ENCODE data around the gene FOXJ2. TPM values are rescaled to one million over a fixed set of nuclear protein-coding genes. Genes with fewer than 3 reads are reported as not detected.

Gene FOXJ2
- total RNA-seq, 1 donor from 2014 or later, result 6.8 TPM

GRCh38 chr12:8018666-8019581 is 13.6 kb upstream of the FOXJ2 start:
- peak overlapping the region; percentile 90 for H3K4me2 ChIP-seq
- no peak overlapping the region for H3K27ac Mint-ChIP-seq
- H3K4me3 ChIP-seq, result peak overlapping the region; percentile 62
- peaks cover 4% of the 10 kb centered on the region for H3K4me1 ChIP-seq
- peak; percentile 88 for DNase-seq (ENCODE audit: low spot score)
- H3K9me3 ChIP-seq (ENCODE audit: low read depth), result no peaks in the 10 kb centered on the region
- peak overlapping the region; percentile 88 for H2AFZ ChIP-seq (replicated peaks)
- H4K20me1 ChIP-seq (ENCODE audit: low read depth), result no peaks in the 10 kb centered on the region
- H3K9ac ChIP-seq, result no peak overlapping the region
- no peak overlapping the region for H3K27ac ChIP-seq
- peak overlapping the region; percentile 80 for H3K4me3 Mint-ChIP-seq
- no peaks in the 10 kb centered on the region for H3K36me3 ChIP-seq
- peaks cover 2% of the 10 kb centered on the region for H3K4me1 Mint-ChIP-seq
- no peaks in the 10 kb centered on the region for H3K36me3 Mint-ChIP-seq
- no peaks in the 10 kb centered on the region for H3K9me3 Mint-ChIP-seq
- H3K27me3 ChIP-seq, result peaks cover 28% of the 10 kb centered on the region
- H3F3A ChIP-seq (ENCODE audit: low read depth), result peaks cover 18% of the 10 kb centered on the region
- peaks cover 8% of the 10 kb centered on the region for H3K79me2 ChIP-seq (ENCODE audit: low read depth)
- peaks cover 13% of the 10 kb centered on the region for H3K27me3 Mint-ChIP-seq (ENCODE audit: insufficient read depth, low read depth)
- TF ChIP-seq, protein P1, sequence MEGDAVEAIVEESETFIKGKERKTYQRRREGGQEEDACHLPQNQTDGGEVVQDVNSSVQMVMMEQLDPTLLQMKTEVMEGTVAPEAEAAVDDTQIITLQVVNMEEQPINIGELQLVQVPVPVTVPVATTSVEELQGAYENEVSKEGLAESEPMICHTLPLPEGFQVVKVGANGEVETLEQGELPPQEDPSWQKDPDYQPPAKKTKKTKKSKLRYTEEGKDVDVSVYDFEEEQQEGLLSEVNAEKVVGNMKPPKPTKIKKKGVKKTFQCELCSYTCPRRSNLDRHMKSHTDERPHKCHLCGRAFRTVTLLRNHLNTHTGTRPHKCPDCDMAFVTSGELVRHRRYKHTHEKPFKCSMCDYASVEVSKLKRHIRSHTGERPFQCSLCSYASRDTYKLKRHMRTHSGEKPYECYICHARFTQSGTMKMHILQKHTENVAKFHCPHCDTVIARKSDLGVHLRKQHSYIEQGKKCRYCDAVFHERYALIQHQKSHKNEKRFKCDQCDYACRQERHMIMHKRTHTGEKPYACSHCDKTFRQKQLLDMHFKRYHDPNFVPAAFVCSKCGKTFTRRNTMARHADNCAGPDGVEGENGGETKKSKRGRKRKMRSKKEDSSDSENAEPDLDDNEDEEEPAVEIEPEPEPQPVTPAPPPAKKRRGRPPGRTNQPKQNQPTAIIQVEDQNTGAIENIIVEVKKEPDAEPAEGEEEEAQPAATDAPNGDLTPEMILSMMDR (IDR thresholded peaks at IDR 0.05), result peak; percentile 45
- peak; percentile 50 for TF ChIP-seq EZH2 (IDR thresholded peaks at IDR 0.05)
- TF ChIP-seq EZH2phosphoT487 (IDR thresholded peaks at IDR 0.05), result no peak

- Mint-ChIP-seq H3K9me3 (no peaks in the 10 kb centered on the region), H3K4me3 (peak overlapping the region; percentile 95), H3K27me3 (ENCODE audit: insufficient read depth, low read depth) (no peaks in the 10 kb centered on the region), H3K36me3 (no peaks in the 10 kb centered on the region), H3K4me1 (peaks cover 13% of the 10 kb centered on the region), H3K27ac (peak overlapping the region; percentile 96)
- Histone ChIP-seq H4K20me1 (ENCODE audit: low read depth) (no peaks in the 10 kb centered on the region), H3K27ac (peak overlapping the region; percentile 86), H3K79me2 (ENCODE audit: low read depth) (peaks cover 7% of the 10 kb centered on the region), H3K36me3 (no peaks in the 10 kb centered on the region), H3K9me3 (ENCODE audit: low read depth) (no peaks in the 10 kb centered on the region), H3K4me1 (peaks cover 5% of the 10 kb centered on the region), H3K4me3 (peak overlapping the region; percentile 60), H3K9ac (peak overlapping the region; percentile 15), H3K27me3 (no peaks in the 10 kb centered on the region), H3F3A (ENCODE audit: low read depth) (peaks cover 38% of the 10 kb centered on the region), H3K4me2 (peak overlapping the region; percentile 82), H2AFZ (replicated peaks) (peak overlapping the region; percentile 92)
- TF ChIP-seq EZH2phosphoT487 (IDR thresholded peaks at IDR 0.05), result no peak
- TF ChIP-seq, protein P1 (IDR thresholded peaks at IDR 0.05), result no peak
- TF ChIP-seq EZH2 (IDR thresholded peaks at IDR 0.05), result no peak
- DNase-seq (ENCODE audit: low spot score), result peak; percentile 98
Observed at GRCh38 chr12:8026291-8026900, 6.1 kb upstream of the FOXJ2 start.

DNA sequence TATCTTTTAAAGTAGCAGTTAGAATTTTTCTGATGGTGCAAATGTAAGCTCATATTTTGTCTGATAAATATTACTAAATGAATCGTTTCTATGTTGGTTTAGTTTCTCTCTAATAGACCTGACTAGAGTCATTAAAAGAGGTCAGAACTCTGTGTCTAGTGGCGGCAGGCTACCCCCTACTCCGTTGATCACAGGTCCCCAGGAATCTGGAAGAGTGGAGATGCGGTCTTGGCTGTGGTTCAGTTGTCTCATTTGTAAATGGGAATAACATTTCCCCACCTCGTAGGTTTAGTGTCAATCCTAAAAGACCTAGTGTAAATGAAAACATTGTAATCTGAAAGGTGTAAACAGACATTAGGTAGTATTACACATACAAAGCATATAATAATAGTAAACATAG is 4.7 kb upstream of the FOXJ2 start:
- Mint-ChIP-seq H3K36me3 (no peaks in the 10 kb centered on the region), H3K4me1 (peaks cover 17% of the 10 kb centered on the region), H3K4me3 (peak overlapping the region; percentile 95), H3K27ac (peak overlapping the region; percentile 35), H3K27me3 (ENCODE audit: insufficient read depth, low read depth) (no peaks in the 10 kb centered on the region), H3K9me3 (no peaks in the 10 kb centered on the region)
- no peak for DNase-seq (ENCODE audit: low spot score)
- H3K9me3 ChIP-seq (ENCODE audit: low read depth), result no peaks in the 10 kb centered on the region
- H3K9ac ChIP-seq, result no peak overlapping the region
- H3K4me2 ChIP-seq, result peak overlapping the region; percentile 48
- peaks cover 5% of the 10 kb centered on the region for H3K4me1 ChIP-seq
- TF ChIP-seq, protein P1 (IDR thresholded peaks at IDR 0.05), result no peak
- TF ChIP-seq EZH2 (IDR thresholded peaks at IDR 0.05) (no peak), EZH2phosphoT487 (IDR thresholded peaks at IDR 0.05) (no peak)
- H3K4me3 ChIP-seq, result peak overlapping the region; percentile 60
- H4K20me1 ChIP-seq (ENCODE audit: low read depth), result no peaks in the 10 kb centered on the region
- H3K27ac ChIP-seq, result no peak overlapping the region
- H2AFZ ChIP-seq (replicated peaks), result no peak overlapping the region
- no peaks in the 10 kb centered on the region for H3K36me3 ChIP-seq
- H3F3A ChIP-seq (ENCODE audit: low read depth), result peaks cover 41% of the 10 kb centered on the region
- H3K79me2 ChIP-seq (ENCODE audit: low read depth), result peaks cover 13% of the 10 kb centered on the region
- H3K27me3 ChIP-seq, result no peaks in the 10 kb centered on the region

Data from neural progenitor cell (in vitro differentiated cells).